SK-N-SH (cell line): ENCODE results near the gene KRTAP2-1.

Source experiments
- EP300 ChIP-seq, 2 experiments: IDR thresholded peaks; 2 replicates each; pipeline versions ENCODE4 v1.4.0 to v1.6.1; 2012; ENCODE audit warnings: borderline replicate concordance in 1 of 2, low read depth in 1 of 2, low read length in 1 of 2
- EZH2phosphoT487 ChIP-seq: fragments of 200-600 bp; sonication (generic); IDR thresholded peaks from 2 replicates; pipeline ENCODE4 v1.6.1; 2017; ENCODE audit warnings: low read depth, mixed run types, mild to moderate bottlenecking, antibody characterized with exemption, moderate library complexity, borderline replicate concordance
- GABPA ChIP-seq: IDR thresholded peaks from 2 replicates; pipeline ENCODE4 v1.4.0; 2012; ENCODE audit warnings: low read depth, mild to moderate bottlenecking
- JUND ChIP-seq: IDR thresholded peaks from 2 replicates; pipeline ENCODE4 v1.4.0; 2012
- MXI1 ChIP-seq: IDR thresholded peaks from 2 replicates; pipeline ENCODE4 v1.6.1; 2012; ENCODE audit warnings: mild to moderate bottlenecking, low read depth, low read length, improper control_type of control experiment
- POLR2AphosphoS5 ChIP-seq: IDR thresholded peaks from 2 replicates; pipeline ENCODE4 v1.6.1; 2012; ENCODE audit warnings: low read depth, low read length
- RAD21 ChIP-seq: IDR thresholded peaks from 2 replicates; pipeline ENCODE4 v1.6.1; 2012; ENCODE audit warnings: mild to moderate bottlenecking, low read length
- RFX5 ChIP-seq: IDR thresholded peaks from 2 replicates; pipeline ENCODE4 v1.6.1; 2012; ENCODE audit warnings: mild to moderate bottlenecking, improper control_type of control experiment, low read length
- SIN3A ChIP-seq: IDR thresholded peaks from 2 replicates; pipeline ENCODE4 v1.6.1; 2012; ENCODE audit warnings: low read depth, mild to moderate bottlenecking, low read length, moderate library complexity, borderline replicate concordance
- TAF1 ChIP-seq: IDR thresholded peaks from 2 replicates; pipeline ENCODE4 v1.6.1; 2012; ENCODE audit warnings: low read depth, mild to moderate bottlenecking, low read length, moderate library complexity, borderline replicate concordance
- TF ChIP-seq, protein P1 (sequence below): fragments of 200-600 bp; sonication (generic); IDR thresholded peaks from 2 replicates; pipeline ENCODE4 v1.6.1; 2017; ENCODE audit warnings: antibody characterized with exemption, mild to moderate bottlenecking, moderate library complexity
- TF ChIP-seq, protein P2 (sequence below): IDR thresholded peaks from 2 replicates; pipeline ENCODE4 v1.4.0; 2012; ENCODE audit warnings: low read depth, borderline replicate concordance
- TF ChIP-seq, protein P3 (sequence below): fragments of 150-350 bp; IDR thresholded peaks from 2 replicates; pipeline ENCODE4 v1.6.1; 2017; ENCODE audit warnings: antibody characterized with exemption, low read length, low read depth, borderline replicate concordance
- TF ChIP-seq, protein P4 (sequence below): fragments of 150-350 bp; IDR thresholded peaks from 2 replicates; pipeline ENCODE4 v1.6.1; 2016; ENCODE audit warnings: mild to moderate bottlenecking, low read depth, low read length

DNA sequence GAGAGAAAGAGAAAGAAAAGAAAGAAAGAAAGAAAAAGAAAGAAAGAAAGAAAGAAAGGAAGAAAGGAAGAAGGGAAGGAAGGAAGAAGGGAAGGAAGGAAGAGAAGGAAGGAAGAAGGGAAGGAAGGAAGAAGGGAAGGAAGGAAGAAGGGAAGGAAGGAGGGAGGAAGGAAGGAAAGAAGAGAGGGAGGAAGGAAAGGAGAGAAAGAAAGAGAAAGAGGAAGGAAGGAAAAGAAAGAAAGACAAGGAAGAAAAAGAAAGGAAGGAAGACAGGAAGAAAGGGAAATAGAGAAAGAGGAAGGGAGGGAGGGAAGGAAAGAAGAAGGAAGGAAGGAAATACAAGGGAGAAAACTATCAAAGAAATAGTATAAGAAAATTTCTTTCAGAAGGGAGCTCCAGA is 29.7 kb upstream of the KRTAP2-1 start:
- TF ChIP-seq EP300 (IDR thresholded peaks at IDR 0.05; ENCODE audit: borderline replicate concordance in 1 of 2, low read depth in 1 of 2, low read length in 1 of 2): no peak
- TF ChIP-seq, protein P1, sequence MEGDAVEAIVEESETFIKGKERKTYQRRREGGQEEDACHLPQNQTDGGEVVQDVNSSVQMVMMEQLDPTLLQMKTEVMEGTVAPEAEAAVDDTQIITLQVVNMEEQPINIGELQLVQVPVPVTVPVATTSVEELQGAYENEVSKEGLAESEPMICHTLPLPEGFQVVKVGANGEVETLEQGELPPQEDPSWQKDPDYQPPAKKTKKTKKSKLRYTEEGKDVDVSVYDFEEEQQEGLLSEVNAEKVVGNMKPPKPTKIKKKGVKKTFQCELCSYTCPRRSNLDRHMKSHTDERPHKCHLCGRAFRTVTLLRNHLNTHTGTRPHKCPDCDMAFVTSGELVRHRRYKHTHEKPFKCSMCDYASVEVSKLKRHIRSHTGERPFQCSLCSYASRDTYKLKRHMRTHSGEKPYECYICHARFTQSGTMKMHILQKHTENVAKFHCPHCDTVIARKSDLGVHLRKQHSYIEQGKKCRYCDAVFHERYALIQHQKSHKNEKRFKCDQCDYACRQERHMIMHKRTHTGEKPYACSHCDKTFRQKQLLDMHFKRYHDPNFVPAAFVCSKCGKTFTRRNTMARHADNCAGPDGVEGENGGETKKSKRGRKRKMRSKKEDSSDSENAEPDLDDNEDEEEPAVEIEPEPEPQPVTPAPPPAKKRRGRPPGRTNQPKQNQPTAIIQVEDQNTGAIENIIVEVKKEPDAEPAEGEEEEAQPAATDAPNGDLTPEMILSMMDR: no peak
- TF ChIP-seq POLR2AphosphoS5: no peak
- TF ChIP-seq JUND: no peak
- TF ChIP-seq, protein P2, sequence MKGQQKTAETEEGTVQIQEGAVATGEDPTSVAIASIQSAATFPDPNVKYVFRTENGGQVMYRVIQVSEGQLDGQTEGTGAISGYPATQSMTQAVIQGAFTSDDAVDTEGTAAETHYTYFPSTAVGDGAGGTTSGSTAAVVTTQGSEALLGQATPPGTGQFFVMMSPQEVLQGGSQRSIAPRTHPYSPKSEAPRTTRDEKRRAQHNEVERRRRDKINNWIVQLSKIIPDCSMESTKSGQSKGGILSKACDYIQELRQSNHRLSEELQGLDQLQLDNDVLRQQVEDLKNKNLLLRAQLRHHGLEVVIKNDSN: no peak
- TF ChIP-seq RAD21: no peak
- TF ChIP-seq GABPA: no peak
- TF ChIP-seq, protein P3, sequence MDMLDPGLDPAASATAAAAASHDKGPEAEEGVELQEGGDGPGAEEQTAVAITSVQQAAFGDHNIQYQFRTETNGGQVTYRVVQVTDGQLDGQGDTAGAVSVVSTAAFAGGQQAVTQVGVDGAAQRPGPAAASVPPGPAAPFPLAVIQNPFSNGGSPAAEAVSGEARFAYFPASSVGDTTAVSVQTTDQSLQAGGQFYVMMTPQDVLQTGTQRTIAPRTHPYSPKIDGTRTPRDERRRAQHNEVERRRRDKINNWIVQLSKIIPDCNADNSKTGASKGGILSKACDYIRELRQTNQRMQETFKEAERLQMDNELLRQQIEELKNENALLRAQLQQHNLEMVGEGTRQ: no peak
- TF ChIP-seq RFX5: no peak
- TF ChIP-seq EZH2phosphoT487: no peak
- TF ChIP-seq, protein P4, sequence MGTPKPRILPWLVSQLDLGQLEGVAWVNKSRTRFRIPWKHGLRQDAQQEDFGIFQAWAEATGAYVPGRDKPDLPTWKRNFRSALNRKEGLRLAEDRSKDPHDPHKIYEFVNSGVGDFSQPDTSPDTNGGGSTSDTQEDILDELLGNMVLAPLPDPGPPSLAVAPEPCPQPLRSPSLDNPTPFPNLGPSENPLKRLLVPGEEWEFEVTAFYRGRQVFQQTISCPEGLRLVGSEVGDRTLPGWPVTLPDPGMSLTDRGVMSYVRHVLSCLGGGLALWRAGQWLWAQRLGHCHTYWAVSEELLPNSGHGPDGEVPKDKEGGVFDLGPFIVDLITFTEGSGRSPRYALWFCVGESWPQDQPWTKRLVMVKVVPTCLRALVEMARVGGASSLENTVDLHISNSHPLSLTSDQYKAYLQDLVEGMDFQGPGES: no peak
- TF ChIP-seq TAF1: no peak
- no peak for TF ChIP-seq SIN3A
- TF ChIP-seq MXI1: no peak
